Naive B cell (primary cell): Measurements from ENCODE around the gene RAB44. TPM values are rescaled to one million over a fixed set of nuclear protein-coding genes. Genes with fewer than 3 reads are reported as not detected.

ENCODE experiments used
- ATAC-seq, 2 donors: fragments of 150-1000 bp; cut with Tn5 transposase; 2 replicates each; pipeline ENCODE4 v1.10.0; 2021; ENCODE audit warnings: low read depth in 2 of 2, mild to moderate bottlenecking in 2 of 2, moderate library complexity in 2 of 2
- DNase-seq: peaks from one replicate; pipeline ENCODE4 v3.0.0; 2022
- H3K27ac Mint-ChIP-seq, 6 donors: one replicate each; pipeline ENCODE4 v1.8.0; 2020 to 2022; ENCODE audit warnings: mild to moderate bottlenecking in 6 of 6, mixed read lengths in 6 of 6, moderate library complexity in 5 of 6, inconsistent platforms in 2 of 6
- H3K27me3 Mint-ChIP-seq, 3 donors: one replicate each; pipeline ENCODE4 v1.8.0; 2021 to 2022; ENCODE audit warnings: mixed read lengths in 3 of 3, mild to moderate bottlenecking in 1 of 3
- H3K36me3 Mint-ChIP-seq, 2 donors: one replicate each; pipeline ENCODE4 v1.8.0; 2020 to 2022; ENCODE audit warnings: mixed read lengths in 2 of 2, inconsistent platforms in 1 of 2, mild to moderate bottlenecking in 1 of 2
- H3K4me1 Mint-ChIP-seq, 3 donors: one replicate each; pipeline ENCODE4 v1.8.0; 2020 to 2022; ENCODE audit warnings: mixed read lengths in 3 of 3, inconsistent platforms in 1 of 3, mild to moderate bottlenecking in 1 of 3, moderate library complexity in 1 of 3
- H3K4me3 Mint-ChIP-seq, 8 donors: one replicate each; pipeline ENCODE4 v1.8.0; 2020 to 2022; ENCODE audit warnings: mild to moderate bottlenecking in 8 of 8, mixed read lengths in 8 of 8, moderate library complexity in 8 of 8, inconsistent platforms in 2 of 8
- H3K9me3 Mint-ChIP-seq, 7 donors: one replicate each; pipeline ENCODE4 v1.8.0; 2020 to 2022; ENCODE audit warnings: mixed read lengths in 7 of 7, mild to moderate bottlenecking in 5 of 7, inconsistent platforms in 2 of 7, moderate library complexity in 1 of 7
- polyA plus RNA-seq, 6 donors: library from polyadenylated mRNA; unstranded; fragments of 300-500 nt; fragmentation: Illumina TruSeq; gene quantifications; one replicate each; pipeline ENCODE4 v1.2.3, GENCODE V29; 2021; ENCODE audit warnings: low read depth in 6 of 6

RAB44 gene
- polyA plus RNA-seq, 6 donors from 2014 or later = not detected

DNA sequence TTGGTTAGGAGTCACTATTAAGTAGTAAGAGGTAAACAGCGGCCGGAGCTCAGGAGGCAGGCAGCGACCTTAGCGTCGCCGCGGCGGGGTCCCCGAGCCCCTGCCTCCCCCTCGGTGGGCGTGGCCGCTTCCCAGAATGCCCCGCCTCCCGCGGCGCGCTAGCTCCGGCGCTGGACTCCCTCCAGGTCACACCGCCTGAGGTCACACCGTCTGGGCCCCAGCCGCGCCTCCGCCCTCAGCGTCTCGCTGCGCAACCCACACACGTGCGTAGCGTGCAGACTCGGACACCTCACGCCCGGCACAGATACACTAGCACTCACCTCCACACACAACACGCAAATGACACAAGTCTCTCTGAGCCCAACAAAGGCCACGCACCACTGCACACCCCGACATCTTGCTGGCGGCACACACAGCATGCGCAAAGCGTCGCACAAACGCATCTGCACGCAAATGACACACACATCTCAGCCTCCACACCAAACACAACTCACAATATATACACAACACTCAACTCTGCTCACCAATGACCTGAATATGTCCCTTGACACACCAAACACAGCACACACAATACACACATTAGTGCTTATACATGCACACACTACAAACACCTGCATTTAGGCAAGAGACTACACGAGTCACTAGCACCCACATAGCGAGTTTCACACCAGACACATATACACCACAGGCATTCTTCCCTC is 36.7 kb upstream of the RAB44 start:
- no peak overlapping the region for H3K4me3 Mint-ChIP-seq
- H3K27ac Mint-ChIP-seq = no peak overlapping the region
- H3K4me1 Mint-ChIP-seq = peaks cover 14 to 34% (median 29%) of the 10 kb centered on the region in 3 donors
- no peaks in the 10 kb centered on the region for H3K9me3 Mint-ChIP-seq
- ATAC-seq (peak in 1 of 2 donors; percentile 22), DNase-seq (no peak)
- H3K27me3 Mint-ChIP-seq = peaks cover 0 to 12% (median 9%) of the 10 kb centered on the region in 3 donors
- H3K36me3 Mint-ChIP-seq = no peaks in the 10 kb centered on the region

DNA sequence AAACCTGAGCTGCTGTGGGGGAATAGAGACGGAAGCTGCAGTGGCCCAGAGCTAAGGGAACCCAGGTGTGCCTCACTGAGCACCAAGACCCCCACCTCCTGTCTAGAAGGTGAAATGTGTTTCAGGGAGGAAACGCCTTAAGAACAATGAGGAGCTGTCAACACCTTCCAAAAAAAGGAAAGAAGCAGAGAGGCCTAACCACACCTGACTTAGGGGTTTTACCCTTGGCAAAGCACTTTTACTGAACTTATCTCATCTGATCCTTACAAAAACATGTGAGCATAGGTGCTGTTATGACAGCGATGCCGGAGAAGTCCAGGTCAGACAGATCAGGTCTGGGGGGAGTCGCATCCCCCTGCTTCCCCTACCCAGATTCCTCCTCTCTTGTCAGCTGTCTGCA is 35.2 kb upstream of the RAB44 start:
- Mint-ChIP-seq H3K27me3 (peaks cover 0 to 9% (median 8%) of the 10 kb centered on the region in 3 donors), H3K4me1 (peaks cover 16 to 40% (median 32%) of the 10 kb centered on the region in 3 donors), H3K4me3 (peak overlapping the region in 2 of 8 donors; percentile 16 to 27), H3K9me3 (no peaks in the 10 kb centered on the region), H3K36me3 (no peaks in the 10 kb centered on the region), H3K27ac (no peak overlapping the region)
- ATAC-seq (peak; percentile 17 to 21), DNase-seq (no peak)

DNA sequence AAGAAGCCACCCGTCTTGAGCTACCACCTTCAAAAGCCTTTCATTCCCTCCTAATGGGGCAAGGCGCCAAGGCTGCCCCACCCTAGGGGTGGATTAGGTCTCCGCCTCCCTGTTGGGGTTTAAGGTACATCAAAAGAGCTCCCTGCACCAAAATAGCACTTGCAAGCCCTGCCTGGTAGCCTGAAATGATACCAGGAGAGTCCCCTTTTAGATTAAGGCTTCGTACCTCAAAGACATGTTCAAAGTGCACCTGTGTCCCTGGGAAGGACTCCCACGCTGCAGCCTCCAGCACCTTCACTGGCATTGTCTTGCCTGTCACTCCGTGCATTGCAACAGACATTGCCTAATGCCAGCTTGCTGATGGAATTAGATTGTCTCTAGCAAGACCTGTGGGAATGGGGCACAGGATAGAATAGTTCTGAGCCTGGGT is 34.8 kb upstream of the RAB44 start:
- H3K36me3 Mint-ChIP-seq = no peaks in the 10 kb centered on the region
- no peak for DNase-seq
- peaks cover 18 to 45% (median 33%) of the 10 kb centered on the region in 3 donors for H3K4me1 Mint-ChIP-seq
- no peaks in the 10 kb centered on the region for H3K9me3 Mint-ChIP-seq
- no peak overlapping the region for H3K27ac Mint-ChIP-seq
- ATAC-seq = no peak
- H3K27me3 Mint-ChIP-seq = peaks cover 0 to 9% (median 8%) of the 10 kb centered on the region in 3 donors
- H3K4me3 Mint-ChIP-seq = no peak overlapping the region

- Mint-ChIP-seq H3K4me1 (peaks cover 23 to 49% (median 27%) of the 10 kb centered on the region in 3 donors), H3K4me3 (peak overlapping the region in 2 of 8 donors; percentile 6 to 13), H3K36me3 (no peaks in the 10 kb centered on the region), H3K27me3 (peaks cover 0 to 9% (median 8%) of the 10 kb centered on the region in 3 donors), H3K9me3 (no peaks in the 10 kb centered on the region), H3K27ac (peak overlapping the region in 2 of 6 donors; percentile 16 to 51)
- no peak for DNase-seq
- ATAC-seq = peak in 1 of 2 donors; percentile 29
Observed at GRCh38 chr6:36663504-36664446, 33.9 kb upstream of the RAB44 start.

GRCh38 chr6:36665180-36665579 is 32.4 kb upstream of the RAB44 start:
- H3K4me1 Mint-ChIP-seq = peaks cover 18 to 44% (median 19%) of the 10 kb centered on the region in 3 donors
- no peak for ATAC-seq
- H3K27ac Mint-ChIP-seq = no peak overlapping the region
- H3K27me3 Mint-ChIP-seq = peaks cover 0 to 4% (median under 1%) of the 10 kb centered on the region in 3 donors
- no peak for DNase-seq
- no peaks in the 10 kb centered on the region for H3K36me3 Mint-ChIP-seq
- H3K4me3 Mint-ChIP-seq = peak overlapping the region in 1 of 8 donors; percentile 22
- H3K9me3 Mint-ChIP-seq = no peaks in the 10 kb centered on the region

DNA sequence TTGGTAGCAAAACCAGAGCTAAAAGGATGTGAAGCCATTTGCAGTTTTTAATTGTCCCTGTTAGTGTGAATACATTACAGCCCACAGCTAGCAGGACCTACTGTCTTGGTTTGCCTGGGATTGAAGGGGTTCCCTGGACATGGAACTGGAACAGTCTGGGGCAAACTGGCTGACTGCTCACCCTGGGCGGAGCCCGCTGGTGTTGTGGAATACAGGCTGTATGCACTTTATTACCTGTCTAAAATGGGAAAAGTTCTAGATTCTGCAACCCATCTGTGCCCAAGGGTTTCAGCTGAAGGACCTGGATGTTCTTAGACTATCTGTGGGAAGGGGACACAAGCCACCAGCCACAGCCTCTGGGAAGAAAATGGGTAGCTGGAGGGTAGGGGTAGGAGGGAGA is 31.3 kb upstream of the RAB44 start:
- Mint-ChIP-seq H3K4me3 (no peak overlapping the region), H3K36me3 (no peaks in the 10 kb centered on the region), H3K27ac (no peak overlapping the region), H3K9me3 (peaks cover 0 to 2% (median 0%) of the 10 kb centered on the region in 7 donors), H3K27me3 (peaks cover 0 to 4% (median 0%) of the 10 kb centered on the region in 3 donors), H3K4me1 (peaks cover 18 to 44% (median 19%) of the 10 kb centered on the region in 3 donors)
- no peak for DNase-seq
- ATAC-seq = no peak

DNA sequence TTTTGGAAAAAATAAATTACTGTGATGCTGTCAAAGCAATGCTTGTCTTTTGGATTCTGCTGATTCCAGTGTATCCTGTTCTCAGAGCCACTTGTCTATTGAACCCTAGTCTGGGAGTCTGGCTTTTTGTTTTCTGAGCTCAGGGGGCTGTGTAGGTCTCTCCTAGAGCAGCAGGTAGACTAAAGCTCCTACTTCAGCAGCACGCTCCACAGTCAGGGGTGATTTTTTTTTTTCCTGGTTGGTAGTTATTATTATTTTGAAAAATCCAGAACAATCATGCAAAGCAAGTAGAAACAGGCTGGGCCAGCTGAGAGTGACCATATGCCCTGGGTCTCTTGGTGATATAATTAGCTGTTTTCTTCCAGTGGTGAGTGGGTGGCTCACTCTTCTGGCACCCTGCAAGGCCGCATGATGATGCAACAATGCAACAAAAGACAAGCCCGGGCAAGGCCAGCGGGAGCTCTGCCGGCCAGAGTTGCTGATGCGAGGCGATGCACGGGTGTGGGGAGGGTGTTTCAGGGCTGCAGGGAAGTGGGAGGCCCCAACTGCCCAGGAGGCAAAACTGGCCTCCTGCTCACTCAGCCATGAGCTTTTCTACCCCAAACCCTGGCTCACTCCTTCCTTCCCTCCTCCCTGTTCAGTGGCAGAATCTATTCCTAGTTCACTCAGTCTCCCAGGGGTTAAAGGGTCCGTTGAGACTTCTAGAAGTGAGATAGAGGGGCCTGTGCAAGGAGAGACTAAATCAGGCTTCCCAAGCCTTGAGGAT is 30.6 kb upstream of the RAB44 start:
- DNase-seq (no peak), ATAC-seq (no peak)
- H3K27ac Mint-ChIP-seq = peak overlapping the region in 1 of 6 donors; percentile 20
- H3K27me3 Mint-ChIP-seq = peaks cover 0 to 4% (median 0%) of the 10 kb centered on the region in 3 donors
- no peaks in the 10 kb centered on the region for H3K36me3 Mint-ChIP-seq
- H3K9me3 Mint-ChIP-seq = peaks cover 0 to 2% (median 0%) of the 10 kb centered on the region in 7 donors
- H3K4me1 Mint-ChIP-seq = peaks cover 18 to 42% (median 19%) of the 10 kb centered on the region in 3 donors
- peak overlapping the region in 3 of 8 donors; percentile 11 to 29 (median 25) for H3K4me3 Mint-ChIP-seq

GRCh38 chr6:36668591-36668990 is 29.0 kb upstream of the RAB44 start:
- Mint-ChIP-seq H3K4me1 (peaks cover 18 to 27% (median 19%) of the 10 kb centered on the region in 3 donors), H3K27ac (no peak overlapping the region), H3K36me3 (no peaks in the 10 kb centered on the region), H3K4me3 (no peak overlapping the region), H3K9me3 (peaks cover 0 to 2% (median 0%) of the 10 kb centered on the region in 7 donors), H3K27me3 (peaks cover 0 to 4% (median 0%) of the 10 kb centered on the region in 3 donors)
- ATAC-seq (no peak), DNase-seq (no peak)

GRCh38 chr6:36669002-36669401 is 28.6 kb upstream of the RAB44 start:
- peak overlapping the region in 1 of 6 donors; percentile 19 for H3K27ac Mint-ChIP-seq
- H3K4me3 Mint-ChIP-seq = no peak overlapping the region
- H3K27me3 Mint-ChIP-seq = peaks cover 0 to 4% (median 0%) of the 10 kb centered on the region in 3 donors
- no peaks in the 10 kb centered on the region for H3K36me3 Mint-ChIP-seq
- no peak for DNase-seq
- no peak for ATAC-seq
- peaks cover 0 to 2% (median 0%) of the 10 kb centered on the region in 7 donors for H3K9me3 Mint-ChIP-seq
- H3K4me1 Mint-ChIP-seq = peaks cover 18 to 27% (median 19%) of the 10 kb centered on the region in 3 donors

DNA sequence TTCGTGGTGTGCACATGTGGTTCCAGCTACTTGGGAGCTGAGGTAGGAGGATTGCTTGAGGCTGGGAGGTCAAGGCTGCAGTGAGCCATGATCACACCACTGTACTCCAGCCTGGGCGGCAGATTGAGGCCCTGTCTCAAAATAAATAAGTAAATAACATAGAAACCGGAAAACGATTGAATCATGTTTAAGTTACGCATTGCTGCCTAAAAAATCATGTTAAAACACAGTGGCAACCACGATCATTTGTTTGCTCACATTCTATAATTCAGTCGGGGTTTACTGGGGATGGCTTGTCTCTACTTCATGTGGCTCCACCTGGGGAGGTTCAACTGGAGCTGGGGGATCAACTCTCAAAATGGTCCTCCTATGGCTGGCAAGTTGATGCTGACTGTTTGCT is 27.4 kb upstream of the RAB44 start:
- Mint-ChIP-seq H3K9me3 (peaks cover 0 to 2% (median 0%) of the 10 kb centered on the region in 7 donors), H3K36me3 (no peaks in the 10 kb centered on the region), H3K4me1 (peaks cover 7 to 18% (median 10%) of the 10 kb centered on the region in 3 donors), H3K27ac (no peak overlapping the region), H3K4me3 (no peak overlapping the region), H3K27me3 (no peaks in the 10 kb centered on the region)
- DNase-seq (no peak), ATAC-seq (no peak)

GRCh38 chr6:36671687-36672375 is 25.8 kb upstream of the RAB44 start:
- Mint-ChIP-seq H3K4me1 (peaks cover 9 to 15% (median 9%) of the 10 kb centered on the region in 3 donors), H3K27ac (peak overlapping the region in 2 of 6 donors; percentile 67 to 72), H3K36me3 (no peaks in the 10 kb centered on the region), H3K4me3 (no peak overlapping the region), H3K27me3 (no peaks in the 10 kb centered on the region), H3K9me3 (peaks cover 0 to 2% (median 0%) of the 10 kb centered on the region in 7 donors)
- DNase-seq (no peak), ATAC-seq (no peak)

DNA sequence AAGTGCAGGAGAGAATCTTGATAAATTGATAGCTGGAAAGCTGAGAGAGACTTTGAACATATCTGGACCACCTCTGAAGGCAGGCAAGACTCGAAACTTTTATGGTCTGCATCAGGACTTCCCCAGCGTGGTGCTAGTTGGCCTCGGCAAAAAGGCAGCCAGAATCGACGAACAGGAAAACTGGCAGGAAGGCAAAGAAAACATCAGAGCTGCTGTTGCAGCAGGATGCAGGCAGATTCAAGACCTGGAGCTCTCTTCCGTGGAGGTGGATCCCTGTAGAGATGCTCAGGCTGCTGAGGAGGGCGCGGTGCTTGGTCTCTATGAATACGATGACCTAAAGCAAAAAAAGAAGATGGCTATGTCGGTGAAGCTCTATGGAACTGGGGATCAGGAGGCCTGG is 23.7 kb upstream of the RAB44 start:
- H3K27ac Mint-ChIP-seq = no peak overlapping the region

More for the DNA sequence above, 23.7 kb upstream of the RAB44 start:
- no peak for DNase-seq
- H3K9me3 Mint-ChIP-seq = peaks cover 0 to 2% (median 0%) of the 10 kb centered on the region in 7 donors
- peaks cover 0 to 4% (median 0%) of the 10 kb centered on the region in 3 donors for H3K27me3 Mint-ChIP-seq
- H3K4me3 Mint-ChIP-seq = peak overlapping the region in 1 of 8 donors; percentile 31
- peaks cover 9 to 17% (median 12%) of the 10 kb centered on the region in 3 donors for H3K4me1 Mint-ChIP-seq
- H3K36me3 Mint-ChIP-seq = no peaks in the 10 kb centered on the region
- ATAC-seq = no peak
